ENCODE data around the gene PDZD8. TPM values are rescaled to one million over a fixed set of nuclear protein-coding genes. Genes with fewer than 3 reads are reported as not detected.

The PDZD8 gene
- total RNA-seq, 1 donor = 46.9 TPM

DNA sequence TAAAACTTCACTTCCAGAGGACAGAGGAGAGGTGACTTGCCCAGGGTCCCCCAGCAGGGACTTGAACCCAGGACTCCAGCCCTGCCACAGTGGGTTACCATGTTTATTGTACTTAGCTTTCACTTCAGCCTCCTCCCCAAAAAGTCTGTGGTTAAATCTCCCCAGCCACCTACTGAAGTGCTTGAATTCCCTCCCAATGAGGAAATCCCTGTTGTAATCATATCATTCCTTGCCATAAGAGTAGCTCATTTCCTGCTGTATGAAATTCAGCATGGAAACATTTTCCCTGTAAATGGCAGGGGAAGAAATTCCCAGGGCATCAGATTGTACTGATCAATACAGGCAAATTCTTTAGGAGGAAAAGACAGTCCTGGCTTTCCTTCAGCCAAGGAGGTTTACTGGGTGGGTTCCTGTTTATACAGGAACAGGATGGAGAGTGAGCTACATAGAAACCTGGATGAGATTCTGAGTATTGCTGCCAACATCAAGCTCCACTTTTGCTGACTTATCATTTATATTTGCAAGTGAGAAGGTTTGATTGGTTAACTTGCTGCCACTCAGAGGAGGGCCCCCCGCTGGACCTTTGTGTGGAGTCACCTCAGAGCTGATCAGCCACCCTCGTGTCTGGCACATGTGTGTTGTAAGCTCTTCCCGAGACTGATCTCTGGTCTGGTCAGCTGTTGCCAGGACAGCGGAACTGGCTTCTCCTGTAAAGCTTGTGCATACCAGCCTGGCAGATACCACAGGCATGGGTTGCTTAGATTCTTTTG is 16.4 kb upstream of the PDZD8 start:
- DNase-seq (ENCODE audit: low read depth in 2 of 3, low spot score in 2 of 3) = no peak

DNA sequence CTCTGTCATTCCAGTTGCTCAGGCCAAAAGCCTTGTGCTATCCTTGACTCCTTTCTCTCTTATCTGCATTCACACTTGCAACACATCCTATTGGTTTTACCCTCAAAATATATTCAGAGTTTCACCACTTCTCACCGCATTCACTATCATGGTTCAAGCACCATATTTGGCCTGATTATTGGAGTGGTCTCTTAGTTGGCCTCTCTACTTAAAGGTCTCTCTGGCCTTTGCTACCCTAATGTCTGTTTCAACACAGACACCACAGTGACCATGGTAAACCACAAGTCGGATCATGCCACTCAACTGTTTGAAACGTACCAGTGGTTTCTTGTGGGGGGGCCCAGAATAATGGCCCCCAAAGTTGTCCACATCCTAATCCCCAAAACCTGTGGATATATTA is 15.2 kb upstream of the PDZD8 start:
- DNase-seq (ENCODE audit: low read depth in 2 of 3, low spot score in 2 of 3) = no peak

DNA sequence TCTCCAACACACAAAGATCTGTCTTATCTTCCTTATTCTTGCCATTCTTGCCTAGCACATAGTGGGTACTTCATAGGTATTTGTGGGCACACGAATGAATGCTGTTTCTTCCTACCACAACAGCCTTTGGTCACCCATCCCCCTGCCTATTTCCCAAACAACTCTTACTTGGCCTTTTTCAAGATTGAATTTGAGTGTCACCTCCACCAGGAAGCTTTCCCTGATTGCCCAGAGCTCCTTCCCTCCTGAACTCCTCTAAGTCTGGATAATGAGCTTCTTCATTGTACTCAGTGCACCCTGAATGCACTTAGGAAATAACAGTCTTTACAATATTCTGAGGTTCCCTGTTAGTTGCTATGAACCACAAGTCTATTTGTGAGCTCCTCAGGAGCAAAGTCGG is 11.6 kb upstream of the PDZD8 start:
- no peak for DNase-seq (ENCODE audit: low read depth in 2 of 3, low spot score in 2 of 3)

- no peak for DNase-seq (ENCODE audit: low read depth in 2 of 3, low spot score in 2 of 3)
These were observed 7.6 kb upstream of the PDZD8 start for GRCh38 chr10:117382861-117383260.

GRCh38 chr10:117374506-117375359 is 507 bp downstream of the PDZD8 start:
- peak in 2 of 3 donors; percentile 3 to 11 for DNase-seq (ENCODE audit: low read depth in 2 of 3, low spot score in 2 of 3)

- peak; percentile 11 to 35 (median 20) for DNase-seq (ENCODE audit: low read depth in 2 of 3, low spot score in 2 of 3)
These were observed 1.3 kb downstream of the PDZD8 start for GRCh38 chr10:117373823-117374505.

GRCh38 chr10:117370205-117370604 is 5.0 kb downstream of the PDZD8 start:
- DNase-seq (ENCODE audit: low read depth in 2 of 3, low spot score in 2 of 3) = no peak

DNA sequence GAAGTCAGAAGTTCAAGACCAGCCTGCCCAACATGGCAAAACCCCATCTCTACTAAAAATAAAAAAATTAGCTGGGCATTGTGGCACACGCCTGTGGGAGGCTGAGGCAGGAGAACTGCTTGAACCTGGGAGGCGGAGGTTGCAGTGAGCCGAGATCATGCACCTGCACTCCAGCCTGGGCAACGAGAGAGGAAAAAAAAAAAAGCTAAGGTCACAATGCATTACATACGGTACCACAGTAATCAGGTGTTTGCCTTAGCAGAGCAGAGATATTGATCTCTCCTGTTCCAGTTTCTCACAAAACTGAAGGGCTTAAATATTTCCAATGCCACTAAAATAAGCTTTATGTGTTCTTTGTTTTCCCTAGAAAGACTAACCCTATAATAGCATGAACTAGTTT is 7.5 kb downstream of the PDZD8 start:
- DNase-seq (ENCODE audit: low read depth in 2 of 3, low spot score in 2 of 3) = no peak

- DNase-seq (ENCODE audit: low read depth in 2 of 3, low spot score in 2 of 3) = no peak
These were observed 8.5 kb downstream of the PDZD8 start for GRCh38 chr10:117366741-117367140.

DNA sequence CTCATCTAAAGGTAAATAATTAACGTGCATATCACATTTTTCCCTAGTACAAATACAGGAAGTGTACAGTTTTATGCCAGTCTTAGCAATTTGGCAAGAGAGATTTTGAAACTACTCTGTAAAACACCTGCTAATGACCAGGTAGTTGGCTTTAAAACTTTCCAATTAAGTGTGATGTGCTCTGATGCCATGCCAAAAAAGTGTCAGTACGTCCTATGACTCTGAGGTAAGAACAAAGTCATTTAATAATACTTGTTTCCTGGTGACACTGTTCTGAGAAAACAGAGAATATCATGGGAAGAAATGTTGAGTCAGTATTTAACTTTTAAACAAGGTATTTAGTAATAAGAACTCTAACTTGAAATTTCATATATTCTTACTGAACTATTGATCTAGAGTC is 9.6 kb downstream of the PDZD8 start:
- DNase-seq (ENCODE audit: low read depth in 2 of 3, low spot score in 2 of 3) = peak in 2 of 3 donors; percentile 27 to 34

GRCh38 chr10:117364110-117364960 is 10.9 kb downstream of the PDZD8 start:
- peak in 2 of 3 donors; percentile 40 to 52 for DNase-seq (ENCODE audit: low read depth in 2 of 3, low spot score in 2 of 3)

- no peak for DNase-seq (ENCODE audit: low read depth in 2 of 3, low spot score in 2 of 3)
These were observed 12.2 kb downstream of the PDZD8 start for GRCh38 chr10:117363028-117363427.

DNA sequence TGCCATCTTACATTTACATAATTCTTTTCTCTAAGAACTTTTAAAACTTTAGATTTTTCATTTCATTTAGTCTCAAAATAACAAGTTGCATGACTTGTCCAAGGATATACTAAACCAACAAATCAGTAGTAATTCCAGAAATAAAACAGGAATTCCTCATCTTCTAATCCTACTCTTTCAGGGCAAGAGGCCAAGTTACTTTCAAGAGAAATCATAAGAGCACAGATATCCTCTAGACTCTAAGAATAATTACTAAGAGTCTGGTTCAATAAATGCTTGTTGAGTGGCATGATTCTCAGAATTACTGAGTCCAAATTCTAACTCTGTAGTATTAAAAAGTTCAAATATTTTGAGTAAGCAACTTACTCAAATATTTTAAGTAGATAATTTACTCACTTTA is 12.9 kb downstream of the PDZD8 start:
- no peak for DNase-seq (ENCODE audit: low read depth in 2 of 3, low spot score in 2 of 3)

DNA sequence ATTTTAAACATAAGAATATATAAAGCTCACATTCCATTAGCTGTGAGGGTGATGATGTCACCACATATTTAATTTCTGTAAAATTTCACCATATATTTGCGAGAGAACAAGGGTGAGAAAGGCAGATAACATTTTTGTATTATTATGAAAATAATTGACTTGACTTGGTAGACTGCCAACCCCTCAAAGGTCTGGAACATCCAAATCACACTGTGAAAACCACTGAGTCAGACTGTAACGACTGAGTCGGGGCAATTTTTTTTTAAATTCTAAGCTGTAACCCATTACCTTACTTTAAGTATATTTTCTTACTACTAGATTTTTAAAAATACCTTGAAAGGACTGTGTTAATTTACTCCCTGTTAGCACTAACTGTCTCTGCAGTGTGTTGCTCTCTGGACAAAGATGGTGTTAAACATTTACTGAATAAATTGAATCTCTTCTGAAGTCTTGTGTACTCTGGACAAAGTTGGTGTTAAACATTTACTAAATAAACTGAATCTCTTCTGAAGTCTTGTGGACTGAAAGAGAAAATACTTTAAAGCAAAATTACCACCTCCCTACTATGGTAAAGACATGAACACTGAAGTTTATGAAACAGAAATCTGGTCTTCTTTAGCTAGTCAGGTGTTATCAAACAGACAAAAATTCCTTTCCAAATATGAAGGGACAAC is 14.1 kb downstream of the PDZD8 start:
- DNase-seq (ENCODE audit: low read depth in 2 of 3, low spot score in 2 of 3) = no peak

- DNase-seq (ENCODE audit: low read depth in 2 of 3, low spot score in 2 of 3) = no peak
These were observed 15.2 kb downstream of the PDZD8 start for GRCh38 chr10:117360016-117360415.

DNA sequence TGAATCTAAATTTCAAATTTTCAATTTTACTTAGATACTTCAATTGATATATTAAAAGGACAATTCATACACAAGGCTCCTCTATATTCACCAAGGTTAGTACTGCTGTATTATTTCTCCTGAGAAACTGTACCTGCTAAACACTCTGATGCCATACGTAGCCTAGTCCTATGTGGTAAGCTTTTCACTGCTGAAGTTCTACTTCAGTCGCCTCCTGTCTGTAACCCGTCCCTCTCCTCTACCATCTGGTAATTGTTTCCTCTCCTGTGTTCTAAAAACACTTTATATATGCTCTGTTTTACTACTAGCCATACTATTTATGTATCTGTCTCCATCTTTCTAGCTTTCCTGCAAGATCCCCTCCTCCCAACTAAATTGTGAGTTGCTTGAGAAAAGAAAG is 20.2 kb downstream of the PDZD8 start:
- peak in 1 of 3 donors; percentile 27 for DNase-seq (ENCODE audit: low read depth in 2 of 3, low spot score in 2 of 3)

DNA sequence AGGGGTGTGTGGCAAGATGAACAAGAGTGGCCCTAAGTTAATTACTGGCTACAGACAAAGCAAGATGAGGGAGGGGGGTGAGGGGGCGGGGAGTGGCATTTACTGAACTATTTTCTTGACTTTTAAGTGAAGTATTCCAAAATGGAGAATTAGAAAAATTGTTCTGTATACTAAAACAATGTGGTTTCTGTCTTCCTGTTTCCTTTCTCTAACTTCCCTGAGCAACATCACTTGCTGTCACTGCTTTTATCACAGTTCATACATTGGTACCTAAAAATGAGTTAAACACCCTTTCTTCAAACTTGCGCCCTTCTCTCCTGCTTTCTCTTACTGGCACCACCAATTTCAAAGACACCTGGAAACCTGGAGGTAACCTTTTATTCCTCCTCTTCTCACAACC is 21.6 kb downstream of the PDZD8 start:
- DNase-seq (ENCODE audit: low read depth in 2 of 3, low spot score in 2 of 3) = peak in 1 of 3 donors; percentile 40

DNA sequence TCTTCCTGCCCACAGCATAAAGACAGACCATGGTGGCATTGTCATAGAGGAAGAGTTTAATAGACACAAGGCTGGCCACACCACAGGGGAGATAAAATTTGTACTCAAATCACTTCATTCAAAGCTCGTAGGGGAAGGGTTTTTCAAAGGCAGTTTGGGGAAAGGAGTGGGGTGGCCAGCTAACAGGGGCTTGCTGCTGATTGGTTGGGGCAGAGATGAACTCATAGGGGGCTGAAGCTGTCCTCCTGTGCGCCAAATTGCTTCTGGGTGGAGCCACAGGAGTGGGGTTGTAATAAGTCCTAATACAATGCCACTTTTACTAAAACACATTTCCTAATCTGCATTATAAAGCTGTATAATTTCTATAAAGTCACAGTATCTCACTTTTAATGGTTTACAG is 22.5 kb downstream of the PDZD8 start:
- DNase-seq (ENCODE audit: low read depth in 2 of 3, low spot score in 2 of 3) = no peak

DNA sequence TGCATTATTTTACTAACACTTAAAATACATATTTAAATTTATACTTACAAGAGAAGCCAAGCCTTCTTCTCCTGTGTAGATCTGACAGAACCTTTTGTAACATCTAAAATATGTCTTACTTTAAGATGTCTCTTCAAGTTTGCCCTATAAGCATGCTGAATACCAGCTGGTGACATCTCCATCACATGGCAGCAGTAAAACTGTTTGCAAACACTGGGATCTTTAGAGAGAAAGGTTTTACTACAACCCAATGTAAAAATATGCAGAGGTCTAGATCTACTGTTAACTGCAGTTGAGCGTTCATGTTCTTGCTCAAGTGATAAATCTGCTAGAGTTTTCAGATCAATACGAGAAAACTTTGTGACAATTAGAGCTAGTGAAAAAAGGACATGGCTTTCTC is 23.2 kb downstream of the PDZD8 start:
- DNase-seq (ENCODE audit: low read depth in 2 of 3, low spot score in 2 of 3) = no peak

DNA sequence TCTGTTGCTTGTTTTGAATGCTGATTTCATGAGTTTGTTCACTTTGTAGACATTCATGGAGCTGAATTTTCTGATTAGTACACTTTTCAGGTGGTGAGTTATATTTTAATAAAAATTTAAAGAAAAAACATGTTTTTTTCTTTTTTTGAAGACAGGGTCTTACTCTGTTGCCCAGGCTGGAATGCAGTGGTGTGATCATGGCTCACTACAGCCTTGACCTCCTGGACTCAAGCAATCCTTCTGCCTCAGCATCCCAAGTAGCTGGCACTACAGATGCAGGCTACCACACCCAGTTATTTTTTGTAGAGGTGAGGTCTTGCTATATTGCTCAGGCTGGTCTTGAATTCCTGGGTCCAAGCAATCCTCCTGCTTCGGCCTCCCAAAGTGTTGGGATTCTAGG is 23.7 kb downstream of the PDZD8 start:
- DNase-seq (ENCODE audit: low read depth in 2 of 3, low spot score in 2 of 3) = no peak
